K562 (cell line): ENCODE data around the gene LUZP1. TPM values are rescaled to one million over a fixed set of nuclear protein-coding genes. Genes with fewer than 3 reads are reported as not detected.

ENCODE experiments used
- ATAC-seq: fragments of 200-7000 bp; cut with Tn5 transposase; 3 replicates; pipeline ENCODE4 v1.9.1; 2020; ENCODE audit warnings: moderate library complexity
- BruUV-seq: library from RNA; stranded (reverse); fragments of 400-500 nt; replicated peaks from 2 replicates; lab custom pipeline; 2021; lab: Mats Ljungman, UMichigan
- CTCF ChIA-PET: fragments of 300-600 bp; formaldehyde crosslinking; extraction: SDS; loops from one replicate; lab custom pipeline; 2021; ENCODE audit warnings: low intra/inter-chr PET ratio; lab: Yijun Ruan, JAX
- POLR2A ChIA-PET: fragments of 300-600, 350-650 bp; sonication (Branson Sonifier 250); formaldehyde crosslinking; extraction: SDS; loops from one replicate; lab custom pipeline; 2021; ENCODE audit warnings: antibody characterized with exemption, inconsistent platforms; lab: Yijun Ruan, JAX
- DNase-seq, 4 experiments: peaks; one replicate each; pipeline versions ENCODE4 v3.0.0 to v3.0.0-alpha.2; 2011 to 2018; ENCODE audit warnings: low spot score in 3 of 4, mixed read lengths in 3 of 4; ENCODE audit errors: extremely low read depth in 1 of 4
- FAIRE-seq: peaks from 2 replicates; lab custom pipeline; 2011; peaks lifted over from hg19 to GRCh38; lab: Jason Lieb, UNC
- H2AFZ ChIP-seq: 2 replicates; pipeline ENCODE4 v1.6.0; 2011; ENCODE audit warnings: low read depth, low read length, control low read depth, inconsistent platforms
- H3K27ac ChIP-seq: fragments of 200-600 bp; 3 replicates; pipeline ENCODE4 v1.8.0; 2011; ENCODE audit warnings: low read depth, mild to moderate bottlenecking, control low read depth, inconsistent platforms, low read length, moderate library complexity, mixed read lengths; ENCODE audit errors: extremely low read depth
- H3K27me3 ChIP-seq, 2 experiments: fragments of 300-600 bp in 1 of 2; 2 replicates in 1 of 2; 3 replicates in 1 of 2; pipeline versions ENCODE4 v1.6.0 to v1.8.0; 2011; ENCODE audit warnings: inconsistent platforms in 2 of 2, low read length in 2 of 2, mild to moderate bottlenecking in 1 of 2, mixed read lengths in 1 of 2, moderate library complexity in 1 of 2; ENCODE audit not compliant: control insufficient read depth in 2 of 2, insufficient read depth in 2 of 2
- H3K36me3 ChIP-seq: fragments of 300-600 bp; 3 replicates; pipeline ENCODE4 v1.8.0; 2011; ENCODE audit warnings: mild to moderate bottlenecking, low read length, inconsistent platforms; ENCODE audit not compliant: control insufficient read depth, insufficient read depth
- H3K4me1 ChIP-seq, 2 experiments: fragments of 200-600 bp in 1 of 2; replicated peaks in 1 of 2; 2 replicates in 1 of 2; 3 replicates in 1 of 2; pipeline versions ENCODE4 v1.5.1 to v1.8.0; 2011; ENCODE audit warnings: inconsistent platforms in 2 of 2, low read length in 2 of 2, mild to moderate bottlenecking in 1 of 2, mixed read lengths in 1 of 2, moderate library complexity in 1 of 2; ENCODE audit not compliant: control insufficient read depth in 2 of 2, insufficient read depth in 2 of 2
- H3K4me2 ChIP-seq: 2 replicates; pipeline ENCODE4 v1.6.1; 2011; ENCODE audit warnings: low read length, control low read depth, inconsistent platforms, mixed read lengths; ENCODE audit not compliant: insufficient read depth
- H3K4me3 ChIP-seq: fragments of 200-600 bp; sonication (generic), shearing (Covaris generic); 2 replicates; pipeline ENCODE4 v1.5.1; 2016; ENCODE audit warnings: control low read depth, inconsistent platforms
- H3K79me2 ChIP-seq: fragments of 200-600 bp; 3 replicates; pipeline ENCODE4 v1.8.0; 2011; ENCODE audit warnings: low read length, inconsistent platforms; ENCODE audit not compliant: control insufficient read depth, insufficient read depth
- H3K9ac ChIP-seq, 2 experiments: 2 replicates each; pipeline versions ENCODE4 v1.6.0 to v1.6.1; 2011; ENCODE audit warnings: low read depth in 2 of 2, low read length in 2 of 2, control low read depth in 1 of 2, inconsistent platforms in 1 of 2, mild to moderate bottlenecking in 1 of 2, mixed read lengths in 1 of 2; ENCODE audit not compliant: insufficient read depth in 1 of 2
- H3K9me1 ChIP-seq: one replicate; pipeline ENCODE4 v1.6.0; 2011; ENCODE audit warnings: inconsistent platforms, mild to moderate bottlenecking, low read length, moderate library complexity; ENCODE audit not compliant: control insufficient read depth, insufficient read depth
- H3K9me3 ChIP-seq: replicated peaks from 2 replicates; pipeline ENCODE4 v1.5.1; 2011; ENCODE audit warnings: low read depth, low read length, inconsistent platforms; ENCODE audit not compliant: control insufficient read depth, insufficient read depth
- H4K20me1 ChIP-seq: replicated peaks from 2 replicates; pipeline ENCODE4 v1.6.1; 2011; ENCODE audit warnings: low read length, inconsistent platforms, mixed read lengths; ENCODE audit not compliant: control insufficient read depth, insufficient read depth
- PBX2 ChIP-seq, 2 experiments: IDR thresholded peaks in 1 of 2; conservative IDR thresholded peaks in 1 of 2; 2 replicates each; pipeline ENCODE4 v1.6.1; 2016; ENCODE audit warnings: low read depth in 2 of 2, mild to moderate bottlenecking in 1 of 2, missing compliant biosample characterization in 1 of 2, missing genetic modification characterization in 1 of 2, moderate library complexity in 1 of 2
- SRSF7 ChIP-seq: fragments of 200-400 bp; formaldehyde crosslinking; optimal IDR thresholded peaks from 2 replicates; pipeline ENCODE3; 2017; ENCODE audit warnings: mild to moderate bottlenecking, low read depth, low read length
- ZNF24 ChIP-seq: fragments of 450-650 bp; IDR thresholded peaks from 2 replicates; pipeline ENCODE4 v1.6.1; 2016
- ZNF316 ChIP-seq: fragments of 450-650 bp; IDR thresholded peaks from 2 replicates; pipeline ENCODE4 v1.6.1; 2016
- ZNF507 ChIP-seq: conservative IDR thresholded peaks from 2 replicates; pipeline ENCODE4 v1.6.1; 2017; ENCODE audit warnings: missing genetic modification characterization, missing compliant biosample characterization
- WGBS: fragments of 100-300 bp; shearing (Covaris generic); methylation state at CpG from one replicate; pipeline ENCODE4 v1.1.6; 2016; ENCODE audit warnings: low coverage, mixed read lengths; ENCODE audit not compliant: insufficient coverage; ENCODE audit errors: missing lambda C conversion rate; 5-methylcytosine and 5-hydroxymethylcytosine counted together
- in situ Hi-C: fragments of 300-500 bp; cut with MboI; formaldehyde crosslinking; loops from 4 replicates; pipeline ENCODE4 v1.15.0; 2018; ENCODE audit warnings: inconsistent platforms, mixed read lengths
- intact Hi-C: fragments of 100-400 bp; cut with micrococcal nuclease; formaldehyde crosslinking; loops from 2 replicates; pipeline ENCODE4 v1.14.2; 2022
- polyA plus RNA-seq, 8 experiments: library from polyadenylated mRNA; depleted of rRNA in 4 of 8; stranded (reverse) in 5 of 8; unstranded in 3 of 8; fragments of >200 nt; fragmentation: Nextera tagmentation in 2 of 8; fragmentation: Illumina TruSeq in 1 of 8; extraction: Ambion mirVana in 2 of 8; extraction: Trizol in 1 of 8; gene quantifications; 2 replicates each; pipeline versions ENCODE4 v1.2.1 to v1.2.3, GENCODE V29; 2011 to 2014; ENCODE audit warnings: inconsistent platforms in 1 of 8, missing spikeins in 1 of 8
- total RNA-seq, 7 experiments: library from RNA; depleted of rRNA in 6 of 7; stranded (reverse); fragments of >200 nt in 6 of 7; fragmentation: Illumina TruSeq in 2 of 7; extraction: Trizol in 2 of 7; gene quantifications; 2 replicates each; pipeline versions ENCODE4 v1.2.1 to v1.2.3, GENCODE V29; 2011 to 2021; ENCODE audit warnings: low replicate concordance in 1 of 7

The LUZP1 gene
- total and polyA plus RNA-seq, 9 of the 15 experiments (the other 6 are each of a cell fraction or from before 2014, with no cell fraction given), result 6.5 to 19.1 (median 12.4) TPM

- H2AFZ ChIP-seq, result no peak overlapping the region; the same call in 1 of the 2 replicates
- H3K9me3 ChIP-seq, result no peaks in the 10 kb centered on the region
- WGBS, result 0% methylated on average over 1 of the region's 1 CpG
- H3K4me2 ChIP-seq, result no peak overlapping the region
- no peak overlapping the region for H3K9ac ChIP-seq
- intact Hi-C loops (no loop called here), in situ Hi-C loops (no loop called here)
- ATAC-seq, result no peak
- H3K4me1 ChIP-seq, result peaks cover 13 to 23% of the 10 kb centered on the region in 2 experiments; a peak in 4 of 5 replicates
- H3K27me3 ChIP-seq, result no peaks in the 10 kb centered on the region
- TF ChIP-seq ZNF507 (0 out of 2 replicates have a peak, but pooled peaks have one; percentile 9), ZNF316 (0 out of 2 replicates have a peak, but pooled peaks have one; percentile 18), PBX2 (CRISPR knock-in tag; IDR thresholded peaks at IDR 0.05; ENCODE audit: low read depth) (no peak), PBX2 (tag; conservative IDR thresholded peaks at IDR 0.05; ENCODE audit: low read depth) (peak; percentile 23; the same call in 1 of the 2 replicates), ZNF24 (peak; percentile 97), SRSF7 (no peak)
- BruUV-seq, result no TSS peak
- no peaks in the 10 kb centered on the region for H3K36me3 ChIP-seq
- no peaks in the 10 kb centered on the region for H3K9me1 ChIP-seq
- no peak for FAIRE-seq
- H3K4me3 ChIP-seq, result no peak overlapping the region
- no peaks in the 10 kb centered on the region for H4K20me1 ChIP-seq
- ChIA-PET POLR2A (interaction anchor here (0.7 to 1.8 kb wide), 4 partner anchors 10 to 72 kb away, joined by 3 to 6 read pairs (median 3); no protein-coding TSS in a partner anchor), CTCF (no interaction called here)
- H3K79me2 ChIP-seq, result no peaks in the 10 kb centered on the region
- no peak overlapping the region for H3K27ac ChIP-seq
- DNase-seq, result no peak
Observed at GRCh38 chr1:23174426-23175110, 5.9 kb upstream of the LUZP1 start.
